ENCODE results near the gene ZNRF1.
"Not testable (repeated sequence)": the region's sequence is repeated elsewhere in the genome, so short reads cannot be mapped to it uniquely, and the experiment has no call there.

- TF ChIP-seq CTCF (IDR thresholded peaks at IDR 0.05; ENCODE audit: low read depth, low read length, missing input control); RAD21 (IDR thresholded peaks at IDR 0.05); YY1 (IDR thresholded peaks at IDR 0.05); TAF1 (conservative IDR thresholded peaks at IDR 0.05); GABPA (IDR thresholded peaks at IDR 0.05 in 1 of 2, conservative IDR thresholded peaks at IDR 0.05 in 1 of 2); MAX (IDR thresholded peaks at IDR 0.05); JUND (IDR thresholded peaks at IDR 0.05): not testable (repeated sequence)
- TF ChIP-seq, protein P1, sequence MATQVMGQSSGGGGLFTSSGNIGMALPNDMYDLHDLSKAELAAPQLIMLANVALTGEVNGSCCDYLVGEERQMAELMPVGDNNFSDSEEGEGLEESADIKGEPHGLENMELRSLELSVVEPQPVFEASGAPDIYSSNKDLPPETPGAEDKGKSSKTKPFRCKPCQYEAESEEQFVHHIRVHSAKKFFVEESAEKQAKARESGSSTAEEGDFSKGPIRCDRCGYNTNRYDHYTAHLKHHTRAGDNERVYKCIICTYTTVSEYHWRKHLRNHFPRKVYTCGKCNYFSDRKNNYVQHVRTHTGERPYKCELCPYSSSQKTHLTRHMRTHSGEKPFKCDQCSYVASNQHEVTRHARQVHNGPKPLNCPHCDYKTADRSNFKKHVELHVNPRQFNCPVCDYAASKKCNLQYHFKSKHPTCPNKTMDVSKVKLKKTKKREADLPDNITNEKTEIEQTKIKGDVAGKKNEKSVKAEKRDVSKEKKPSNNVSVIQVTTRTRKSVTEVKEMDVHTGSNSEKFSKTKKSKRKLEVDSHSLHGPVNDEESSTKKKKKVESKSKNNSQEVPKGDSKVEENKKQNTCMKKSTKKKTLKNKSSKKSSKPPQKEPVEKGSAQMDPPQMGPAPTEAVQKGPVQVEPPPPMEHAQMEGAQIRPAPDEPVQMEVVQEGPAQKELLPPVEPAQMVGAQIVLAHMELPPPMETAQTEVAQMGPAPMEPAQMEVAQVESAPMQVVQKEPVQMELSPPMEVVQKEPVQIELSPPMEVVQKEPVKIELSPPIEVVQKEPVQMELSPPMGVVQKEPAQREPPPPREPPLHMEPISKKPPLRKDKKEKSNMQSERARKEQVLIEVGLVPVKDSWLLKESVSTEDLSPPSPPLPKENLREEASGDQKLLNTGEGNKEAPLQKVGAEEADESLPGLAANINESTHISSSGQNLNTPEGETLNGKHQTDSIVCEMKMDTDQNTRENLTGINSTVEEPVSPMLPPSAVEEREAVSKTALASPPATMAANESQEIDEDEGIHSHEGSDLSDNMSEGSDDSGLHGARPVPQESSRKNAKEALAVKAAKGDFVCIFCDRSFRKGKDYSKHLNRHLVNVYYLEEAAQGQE (IDR thresholded peaks at IDR 0.05): not testable (repeated sequence)
These were observed 92.8 kb downstream of the ZNRF1 start for GRCh38 chr16:75091619-75092018.
